GM18861 (cell line): ENCODE data around the gene CHP2.
"Not testable (repeated sequence)": the region's sequence is repeated elsewhere in the genome, so short reads cannot be mapped to it uniquely, and the experiment has no call there.

Source experiments
- ATAC-seq: cut with Tn5 transposase; IDR thresholded peaks from one replicate; pipeline ENCODE4 v1.9.1; 2021; ENCODE audit not compliant: unreplicated experiment

CHP2 gene

GRCh38 chr16:23742766-23743165, 12.1 kb upstream of the CHP2 start:
- ATAC-seq = no peak

DNA sequence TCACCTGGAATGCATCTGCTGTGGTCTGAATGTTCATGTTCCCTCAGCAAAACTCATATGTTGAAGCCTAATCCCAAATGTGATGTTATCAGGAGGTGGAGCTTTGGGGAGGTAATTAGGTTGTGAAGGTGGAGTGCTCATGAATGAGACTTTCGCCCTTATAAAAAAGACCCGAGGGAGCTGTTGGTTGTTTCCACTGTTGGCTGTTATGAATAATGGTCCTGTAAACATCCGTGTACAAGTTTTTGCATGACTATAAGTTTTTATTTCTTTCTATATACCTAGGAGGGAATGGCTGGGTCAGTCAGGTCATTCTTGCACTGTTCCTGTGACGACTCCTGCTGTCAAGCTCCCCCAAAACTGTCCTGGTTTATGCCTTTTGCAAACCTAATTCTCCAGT, 9.6 kb upstream of the CHP2 start:
- ATAC-seq = no peak

DNA sequence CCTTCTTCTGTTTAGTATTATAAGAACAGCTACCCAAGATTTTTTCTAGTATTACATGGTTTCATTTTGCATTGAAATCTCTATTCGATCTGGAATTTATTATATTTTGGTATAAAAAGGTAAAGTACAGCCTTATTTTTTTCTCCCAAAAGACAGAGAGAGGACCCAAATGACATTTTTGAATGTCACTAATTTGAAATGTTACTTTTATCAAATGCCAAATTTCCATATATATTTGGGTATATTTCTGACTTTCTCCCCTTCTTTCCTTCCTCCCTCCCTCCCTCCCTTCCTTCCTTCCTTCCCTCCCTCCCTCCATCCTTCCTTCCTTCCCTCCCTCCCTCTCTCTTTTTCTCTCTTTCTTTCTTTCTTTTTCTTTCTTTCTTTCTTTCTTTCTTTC, 6.2 kb upstream of the CHP2 start:
- no peak for ATAC-seq

DNA sequence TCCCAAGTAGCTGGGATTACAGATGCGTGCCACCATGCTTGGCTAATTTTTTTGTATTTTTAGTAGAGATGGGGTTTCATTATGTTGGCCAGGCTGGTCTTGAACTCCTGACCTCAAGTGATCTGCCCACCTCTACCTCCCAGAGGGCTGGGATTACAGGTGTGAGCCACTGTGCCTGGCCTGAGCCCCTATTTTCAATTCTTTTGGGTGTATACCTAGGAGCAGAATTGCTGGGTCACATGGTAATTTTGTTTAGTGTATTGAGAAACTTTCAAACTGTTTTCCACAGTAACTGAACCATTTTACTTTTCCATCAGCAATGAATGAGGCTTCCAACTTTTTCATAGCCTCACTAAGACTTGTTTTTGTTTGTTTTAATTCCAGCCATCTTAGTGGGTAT, 3.8 kb upstream of the CHP2 start:
- not testable (repeated sequence) for ATAC-seq

GRCh38 chr16:23753908-23754593, 775 bp upstream of the CHP2 start:
- no peak for ATAC-seq

DNA sequence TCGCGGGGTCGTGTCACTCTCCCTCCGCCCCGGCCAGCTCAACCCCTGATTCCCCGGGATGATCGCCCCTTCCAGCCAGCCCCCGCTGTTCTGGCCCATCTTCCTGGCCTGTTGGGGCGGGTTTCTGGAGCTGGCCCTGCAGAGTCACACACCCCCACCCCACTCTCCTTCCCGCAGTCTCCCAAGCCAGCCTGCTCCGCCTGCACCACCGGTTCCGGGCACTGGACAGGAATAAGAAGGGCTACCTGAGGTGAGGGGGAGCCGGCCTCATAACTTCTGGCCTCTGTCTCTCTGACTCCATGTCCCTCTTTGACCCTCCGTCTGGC, 621 bp downstream of the CHP2 start:
- ATAC-seq = no peak

DNA sequence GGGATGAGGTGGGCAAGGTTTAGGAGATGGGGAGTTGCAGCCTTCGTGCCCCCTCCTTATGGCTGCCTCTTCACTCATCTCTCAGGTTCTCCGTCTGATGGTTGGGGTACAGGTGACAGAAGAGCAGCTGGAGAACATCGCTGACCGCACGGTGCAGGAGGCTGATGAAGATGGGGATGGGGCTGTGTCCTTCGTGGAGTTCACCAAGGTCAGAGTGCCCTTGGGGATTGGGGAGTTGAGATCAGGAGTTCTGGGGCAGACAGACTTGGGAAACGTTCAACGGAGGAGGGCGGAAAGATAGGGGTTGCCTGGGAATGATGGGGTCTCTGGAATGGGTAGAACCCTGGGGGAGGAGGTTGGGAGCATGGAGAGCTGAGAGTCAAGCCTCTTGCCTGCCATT, 2.3 kb downstream of the CHP2 start:
- no peak for ATAC-seq

DNA sequence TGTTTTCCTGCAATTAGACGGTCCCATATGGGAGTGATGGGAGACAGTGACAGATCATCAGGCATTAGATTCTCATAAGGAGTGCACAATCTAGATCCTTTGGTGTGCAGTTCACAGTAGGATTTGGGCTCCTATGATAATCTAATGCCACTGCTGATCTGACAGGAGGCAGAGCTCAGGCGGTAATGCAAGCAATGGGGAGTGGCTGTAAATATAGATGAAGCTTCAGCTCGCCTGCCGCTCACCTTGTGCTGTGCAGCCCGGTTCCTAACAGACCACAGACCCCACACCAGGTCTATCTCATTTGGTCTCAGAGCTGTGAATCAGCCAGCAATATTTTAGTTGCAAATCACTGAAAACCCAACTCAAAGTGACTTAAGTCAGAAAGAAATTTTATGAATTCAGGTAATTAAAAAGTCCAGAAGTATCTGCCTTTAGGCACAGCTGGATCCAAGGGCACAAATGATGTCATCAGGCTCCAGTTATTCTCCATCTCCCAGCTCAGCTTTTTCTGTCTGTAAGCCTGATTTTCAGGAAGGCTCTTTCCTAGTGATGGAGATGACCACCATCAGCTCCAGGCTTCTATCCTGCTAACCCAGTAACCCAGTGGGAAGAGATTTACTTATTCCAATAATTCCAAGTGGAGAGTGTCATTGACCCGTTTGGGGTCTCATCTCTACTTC, 3.3 kb downstream of the CHP2 start:
- ATAC-seq = no peak

DNA sequence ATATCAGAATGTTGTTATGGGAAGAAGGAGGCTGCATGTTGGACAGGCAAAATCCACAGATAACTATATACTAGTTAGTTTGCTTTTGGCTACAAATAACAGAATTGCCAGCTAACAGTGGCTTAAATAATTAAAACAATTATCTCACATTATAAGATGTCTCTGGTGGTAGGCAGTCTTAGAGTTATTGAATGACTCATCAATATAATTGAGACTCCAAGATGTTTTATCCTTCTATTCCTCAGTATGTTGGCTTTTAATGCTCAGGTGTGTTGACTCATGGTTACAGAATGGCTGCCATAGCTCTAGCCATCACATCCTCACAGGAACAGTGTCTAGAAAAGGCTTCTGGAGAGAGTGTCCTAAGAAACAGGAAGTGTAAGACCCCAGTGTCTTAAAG, 11.1 kb downstream of the CHP2 start:
- ATAC-seq = no peak

GRCh38 chr16:23768581-23768980, 13.8 kb downstream of the CHP2 start:
- ATAC-seq = no peak

- no peak for ATAC-seq
These were observed 16.2 kb downstream of the CHP2 start for GRCh38 chr16:23771027-23771426.

GRCh38 chr16:23771642-23772041, 16.8 kb downstream of the CHP2 start:
- no peak for ATAC-seq

DNA sequence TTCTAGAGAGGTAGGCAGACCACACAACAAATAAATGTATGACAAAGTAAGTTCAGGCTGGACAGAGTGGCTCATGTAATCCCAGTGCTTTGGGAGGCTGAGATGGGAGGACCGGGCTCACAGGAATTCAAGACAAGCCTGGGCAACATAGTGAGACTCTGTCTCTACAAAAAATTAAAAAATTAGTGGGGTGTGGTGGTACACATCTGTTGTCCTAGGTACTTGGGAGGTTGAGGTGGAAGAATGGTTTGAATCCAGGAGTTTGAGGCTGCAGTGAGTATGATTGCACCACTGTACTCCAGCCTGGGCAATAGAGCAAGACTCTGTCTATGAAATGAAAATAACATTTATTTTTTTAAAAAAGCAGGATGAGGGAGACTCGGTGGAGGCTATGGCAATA, 18.5 kb downstream of the CHP2 start:
- no peak for ATAC-seq

DNA sequence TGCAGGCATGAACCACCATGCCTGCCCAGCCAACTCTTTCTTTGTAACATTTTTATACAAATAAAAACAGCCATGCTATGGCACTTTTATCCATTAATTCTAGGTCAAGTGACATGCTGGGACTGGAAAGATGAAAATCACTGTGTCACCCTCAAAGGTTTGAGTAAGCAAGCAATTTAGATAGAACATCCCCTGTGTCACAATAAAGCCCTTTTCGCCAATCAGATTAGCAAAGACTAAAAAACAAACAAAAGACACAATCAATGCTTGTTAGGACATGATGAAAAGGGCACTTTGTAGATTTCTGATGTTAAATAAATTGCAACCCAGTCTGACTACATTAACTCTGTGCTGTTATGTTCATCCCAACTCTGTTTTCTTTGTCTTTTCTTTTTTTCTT, 26.4 kb downstream of the CHP2 start:
- ATAC-seq = no peak

DNA sequence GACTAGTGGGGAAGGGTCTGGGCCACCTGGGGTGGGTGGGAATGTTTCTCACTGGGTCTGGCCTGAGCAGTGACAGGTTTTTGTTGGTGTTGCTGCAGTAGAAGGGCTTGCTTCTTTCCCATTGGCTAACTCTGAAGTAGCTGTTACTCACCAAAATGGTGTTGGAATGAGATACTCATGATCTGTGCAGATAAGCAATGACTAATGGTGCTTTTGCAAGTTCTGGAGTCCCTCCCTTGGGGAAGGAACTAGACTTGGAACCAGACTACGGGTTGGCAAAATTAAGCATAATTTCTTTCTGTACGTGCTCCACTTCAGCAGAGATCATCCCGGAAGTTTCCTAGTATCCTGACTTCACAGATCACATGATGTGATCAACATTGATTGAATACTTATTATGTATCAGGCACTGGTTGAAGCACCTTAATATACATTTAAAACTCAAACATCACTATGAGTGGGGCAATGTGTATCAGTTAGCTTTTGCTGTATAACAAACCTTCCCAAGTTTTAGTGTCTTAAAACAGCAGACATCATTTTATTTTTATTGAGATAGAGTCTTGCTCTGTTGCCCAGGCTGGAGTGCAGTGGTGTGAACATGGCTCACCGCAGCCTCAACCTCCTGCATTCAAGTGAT, 30.1 kb downstream of the CHP2 start:
- no peak for ATAC-seq

DNA sequence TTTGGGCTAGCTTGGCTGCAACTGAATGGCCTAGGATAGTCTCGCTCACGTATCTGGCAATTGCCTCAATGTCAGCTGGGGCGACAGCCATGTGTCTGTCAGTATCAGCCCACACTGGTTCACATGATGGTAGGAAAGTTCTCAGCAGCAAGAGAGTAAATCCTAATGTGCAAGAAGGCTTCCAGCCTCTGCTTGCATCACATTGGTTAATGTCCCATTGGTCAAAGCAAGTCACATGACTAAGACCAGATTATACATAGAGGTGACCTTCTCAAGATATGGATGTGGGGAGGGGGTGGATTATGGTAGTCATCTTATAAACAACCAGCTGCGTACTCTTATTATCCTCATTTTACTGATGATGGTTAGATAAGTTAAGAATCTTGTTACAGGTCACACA, 31.0 kb downstream of the CHP2 start:
- ATAC-seq = no peak

GRCh38 chr16:23786964-23787561, 32.2 kb downstream of the CHP2 start:
- no peak for ATAC-seq

GRCh38 chr16:23788685-23789084, 33.9 kb downstream of the CHP2 start:
- ATAC-seq = no peak

DNA sequence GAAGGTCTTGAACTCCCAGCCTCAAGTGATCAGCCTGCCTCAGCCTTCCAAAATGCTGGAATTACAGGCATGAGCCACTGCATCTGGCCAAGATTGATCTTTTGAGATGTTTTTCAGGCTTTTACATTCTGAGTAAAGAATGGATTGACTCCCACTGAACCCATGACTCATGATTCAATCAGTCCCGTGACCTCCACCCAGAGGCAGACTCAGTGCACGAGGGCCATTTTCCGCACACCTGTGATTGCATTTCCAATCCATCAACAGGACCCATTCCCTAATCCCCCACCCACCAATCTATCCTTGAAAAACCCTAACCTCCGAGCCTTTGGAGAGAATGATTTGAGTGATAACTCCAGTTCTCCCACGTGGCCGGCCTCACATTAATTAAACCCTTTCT, 40.6 kb downstream of the CHP2 start:
- no peak for ATAC-seq

DNA sequence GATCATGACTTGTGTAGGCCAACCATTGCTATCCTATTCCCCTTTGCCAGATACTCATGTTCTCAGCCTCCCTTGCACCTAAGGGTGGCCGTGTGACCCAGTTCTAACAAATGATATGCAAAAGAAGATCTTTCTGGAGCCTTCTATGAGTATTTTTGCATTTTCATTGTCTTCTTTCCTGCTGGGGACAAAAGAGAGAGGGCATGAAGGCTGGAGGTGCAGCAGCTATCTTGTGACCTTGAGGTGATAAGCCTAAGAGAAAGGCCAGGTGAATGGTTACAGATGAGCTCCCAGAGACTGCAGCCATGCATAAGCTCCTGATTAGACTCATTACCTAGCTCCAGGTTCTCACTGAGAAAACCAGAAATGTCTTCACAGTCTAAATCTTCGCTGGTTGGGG, 42.1 kb downstream of the CHP2 start:
- no peak for ATAC-seq

DNA sequence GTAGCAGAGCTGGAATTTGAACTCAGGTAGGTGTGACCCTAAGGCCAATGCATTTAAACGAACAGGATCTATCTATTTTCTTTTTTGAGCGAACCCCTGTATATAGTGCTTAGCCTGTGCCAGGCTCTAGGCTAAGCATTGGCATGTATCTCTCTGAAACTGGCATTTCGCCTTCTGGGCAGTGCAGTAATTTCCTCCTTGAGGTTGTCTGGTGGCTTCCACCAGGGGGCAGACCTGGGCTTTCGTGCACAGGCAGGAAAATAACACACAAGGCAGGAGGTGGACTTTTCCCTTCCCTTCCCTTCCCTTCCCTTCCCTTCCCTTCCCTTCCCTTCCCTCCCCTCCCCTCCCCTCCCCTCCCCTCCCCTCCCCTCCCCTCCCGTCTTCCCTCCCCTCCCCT, 46.6 kb downstream of the CHP2 start:
- no peak for ATAC-seq

GRCh38 chr16:23802776-23803175, 48.0 kb downstream of the CHP2 start:
- no peak for ATAC-seq
